Parietal lobe (tissue), 2 donors: ENCODE measurements around the gene CCDC186. TPM values are rescaled to one million over a fixed set of nuclear protein-coding genes. Genes with fewer than 3 reads are reported as not detected.

Source experiments
- small RNA-seq: library from RNA; depleted of rRNA; stranded (forward); fragments of <200 nt; gene quantifications from one replicate; pipeline ENCODE3, GENCODE V24; 2014; ENCODE audit warnings: low replicate concordance
- total RNA-seq: library from RNA; depleted of rRNA; stranded (reverse); fragments of >200 nt; gene quantifications from one replicate; pipeline ENCODE4 v1.2.3, GENCODE V29; 2014

Gene CCDC186
- 69.5 TPM for total RNA-seq

GRCh38 chr10:114173921-114174694 lies at the start of gene CCDC186:
CCDC186 (minus strand) TSS chr10:114174203; CDS start chr10:114163268, 10,935 bp downstream.

GRCh38 chr10:114179148-114179547 lies 5.1 kb upstream of the CCDC186 start, which contains the start of gene TDRD1:
TDRD1 (plus strand) TSS chr10:114179353; CDS start chr10:114187832, 8,479 bp downstream.

Small RNA genes within 50 kb of the gene (small RNA-seq; reads per million reads assigned to genes)
- not detected for gene RF02277
- gene RNU6-709P = not detected

Other genes with a start within 250 kb of the CCDC186 start
- 2.5 TPM for gene ADRB1, start 130.3 kb downstream of the CCDC186 start, total RNA-seq
- gene TDRD1, start 5.2 kb upstream of the CCDC186 start, total RNA-seq = under 0.01 TPM
- 2.8 TPM for gene VWA2, start 65.1 kb upstream of the CCDC186 start, total RNA-seq
- 6.3 TPM for gene AFAP1L2, start 230.3 kb upstream of the CCDC186 start, total RNA-seq